GM21423 (cell line): ENCODE results near the gene GLB1L.
"Not testable (repeated sequence)": the region's sequence is repeated elsewhere in the genome, so short reads cannot be mapped to it uniquely, and the experiment has no call there.

Experiments
- ATAC-seq: cut with Tn5 transposase; IDR thresholded peaks from one replicate; pipeline ENCODE4 v1.9.1; 2021; ENCODE audit warnings: mild to moderate bottlenecking, moderate library complexity; ENCODE audit not compliant: unreplicated experiment

GLB1L gene

DNA sequence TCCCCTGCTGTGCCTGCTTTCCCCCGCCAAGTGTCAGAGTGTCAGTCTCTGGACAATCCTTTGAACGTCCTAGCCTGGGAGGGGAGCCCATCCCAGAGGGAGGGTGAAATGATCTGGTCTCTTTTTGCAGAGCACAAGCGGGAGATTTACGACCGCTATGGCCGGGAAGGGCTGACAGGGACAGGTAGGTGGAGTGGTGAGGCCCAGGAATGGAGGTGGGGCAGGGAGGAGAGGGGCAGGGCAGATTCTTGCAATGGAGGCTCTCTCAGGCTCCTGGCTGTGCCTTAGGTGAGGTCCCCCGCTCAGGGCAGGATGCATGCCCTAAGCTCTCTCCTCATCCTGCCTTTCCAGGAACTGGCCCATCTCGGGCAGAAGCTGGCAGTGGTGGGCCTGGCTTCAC is 36.3 kb upstream of the GLB1L start:
- ATAC-seq: no peak

DNA sequence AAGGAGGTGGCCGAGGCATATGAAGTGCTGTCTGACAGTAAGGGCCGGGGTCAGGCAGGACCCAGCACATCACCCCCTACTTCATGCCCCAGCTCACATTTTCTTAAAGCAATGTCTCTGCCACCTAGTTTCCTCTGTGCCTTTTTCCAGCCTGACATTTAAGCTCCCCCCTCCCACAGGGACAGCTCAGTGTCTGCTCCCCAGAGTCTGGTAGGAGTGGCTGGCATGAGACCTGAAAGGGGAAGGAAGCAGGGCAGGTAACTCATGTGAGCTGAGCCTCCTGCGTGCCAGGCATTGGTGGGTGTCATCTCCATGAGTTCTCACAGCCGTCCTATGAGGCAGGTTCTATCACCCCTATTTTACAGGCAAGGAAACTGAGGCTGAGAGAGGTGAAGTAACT is 35.4 kb upstream of the GLB1L start:
- ATAC-seq: no peak

DNA sequence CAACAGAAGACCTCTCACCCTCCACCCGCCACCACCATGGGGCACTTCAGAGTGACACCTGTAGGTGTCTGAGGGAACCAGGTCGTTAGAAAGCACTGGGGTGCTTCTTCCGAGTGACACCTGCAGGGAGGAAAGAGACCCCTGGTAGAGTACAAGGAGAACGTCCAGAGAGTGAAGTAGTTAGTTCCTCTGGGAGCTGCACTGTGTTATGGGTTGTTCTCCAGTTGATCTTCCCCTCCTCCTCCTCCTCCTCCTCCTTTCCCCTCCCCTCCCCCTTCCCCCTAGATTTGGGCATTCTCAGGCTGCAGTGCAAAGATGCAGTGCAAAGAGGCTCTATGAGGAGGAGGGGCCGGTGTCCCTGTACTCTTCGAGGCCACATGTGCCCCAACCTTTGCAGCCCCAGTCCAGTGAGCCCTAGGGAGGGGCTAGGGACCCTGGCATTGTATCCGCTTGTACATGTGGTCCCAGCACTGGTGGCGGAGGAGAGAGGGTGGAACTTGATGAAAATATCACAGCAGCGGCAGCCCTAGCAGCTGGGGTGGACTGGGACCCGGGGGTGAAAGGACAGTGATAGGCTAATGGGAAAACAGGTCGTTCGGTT is 34.8 kb upstream of the GLB1L start:
- ATAC-seq: no peak

DNA sequence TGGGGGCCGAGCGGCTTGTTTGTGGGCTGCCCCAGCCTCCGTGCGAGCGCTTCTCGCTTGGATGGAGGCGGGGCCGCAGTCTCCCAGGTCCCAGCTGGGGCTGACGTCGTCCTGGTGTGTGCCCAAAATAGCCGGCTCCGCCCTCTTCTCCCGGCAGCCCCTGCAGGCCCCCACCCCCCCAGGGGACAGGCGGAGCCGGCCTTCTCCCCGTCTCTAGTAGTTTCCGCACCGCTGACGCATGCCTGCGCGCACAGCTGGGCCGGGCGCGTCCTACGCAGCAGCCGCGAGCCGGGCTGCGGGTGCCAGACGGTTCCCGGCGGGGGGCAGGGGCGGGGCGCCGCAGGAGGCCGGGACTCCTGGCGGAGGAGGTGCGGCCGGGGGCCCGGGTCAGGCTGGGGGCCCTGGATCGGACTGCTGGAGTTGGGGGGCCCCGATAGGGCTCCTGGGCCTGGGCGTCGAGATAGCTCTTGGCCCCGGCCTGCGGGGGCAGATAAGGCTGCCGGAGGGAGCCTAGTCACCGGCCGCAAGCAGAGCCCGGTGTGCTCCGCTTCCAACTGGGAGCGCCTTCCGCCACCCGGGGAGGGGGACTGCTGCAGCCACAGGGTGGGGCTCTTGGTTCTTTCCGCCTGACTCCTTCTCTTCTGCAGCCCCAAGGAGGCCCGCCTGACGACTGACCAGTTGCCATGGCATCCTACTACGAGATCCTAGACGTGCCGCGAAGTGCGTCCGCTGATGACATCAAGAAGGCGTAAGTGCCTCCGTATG is 34.1 kb upstream of the GLB1L start, which contains the start of gene DNAJB2:
Gene DNAJB2 (plus strand): TSS at position 216 of the 765 bp plus-strand sequence. CDS start 468 bp downstream, at position 684.
- ATAC-seq: peak; percentile 86

DNA sequence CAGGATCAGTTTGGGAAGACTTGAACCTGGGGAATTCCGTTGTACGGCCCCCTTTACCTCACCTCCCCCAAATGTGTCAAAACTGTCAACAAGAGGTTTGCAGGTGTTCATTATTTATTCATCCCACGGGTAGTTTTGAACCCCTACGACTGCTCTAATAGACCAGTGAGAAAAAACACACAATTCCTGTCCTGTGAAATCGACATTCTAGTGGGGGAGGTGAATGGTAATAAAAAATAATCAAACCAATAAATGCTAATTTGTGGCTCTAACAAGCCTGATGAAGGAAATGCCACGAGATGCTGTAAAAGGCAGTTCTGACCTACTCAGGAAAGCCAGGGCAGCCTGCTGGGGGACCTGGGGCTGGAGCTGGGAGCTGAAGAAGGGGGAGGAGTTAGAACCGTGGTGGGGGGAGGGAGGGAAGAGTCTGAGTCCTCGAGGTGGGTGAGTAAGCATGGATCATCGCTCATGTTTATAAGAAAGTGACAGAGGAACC is 33.5 kb upstream of the GLB1L start:
- no peak for ATAC-seq

DNA sequence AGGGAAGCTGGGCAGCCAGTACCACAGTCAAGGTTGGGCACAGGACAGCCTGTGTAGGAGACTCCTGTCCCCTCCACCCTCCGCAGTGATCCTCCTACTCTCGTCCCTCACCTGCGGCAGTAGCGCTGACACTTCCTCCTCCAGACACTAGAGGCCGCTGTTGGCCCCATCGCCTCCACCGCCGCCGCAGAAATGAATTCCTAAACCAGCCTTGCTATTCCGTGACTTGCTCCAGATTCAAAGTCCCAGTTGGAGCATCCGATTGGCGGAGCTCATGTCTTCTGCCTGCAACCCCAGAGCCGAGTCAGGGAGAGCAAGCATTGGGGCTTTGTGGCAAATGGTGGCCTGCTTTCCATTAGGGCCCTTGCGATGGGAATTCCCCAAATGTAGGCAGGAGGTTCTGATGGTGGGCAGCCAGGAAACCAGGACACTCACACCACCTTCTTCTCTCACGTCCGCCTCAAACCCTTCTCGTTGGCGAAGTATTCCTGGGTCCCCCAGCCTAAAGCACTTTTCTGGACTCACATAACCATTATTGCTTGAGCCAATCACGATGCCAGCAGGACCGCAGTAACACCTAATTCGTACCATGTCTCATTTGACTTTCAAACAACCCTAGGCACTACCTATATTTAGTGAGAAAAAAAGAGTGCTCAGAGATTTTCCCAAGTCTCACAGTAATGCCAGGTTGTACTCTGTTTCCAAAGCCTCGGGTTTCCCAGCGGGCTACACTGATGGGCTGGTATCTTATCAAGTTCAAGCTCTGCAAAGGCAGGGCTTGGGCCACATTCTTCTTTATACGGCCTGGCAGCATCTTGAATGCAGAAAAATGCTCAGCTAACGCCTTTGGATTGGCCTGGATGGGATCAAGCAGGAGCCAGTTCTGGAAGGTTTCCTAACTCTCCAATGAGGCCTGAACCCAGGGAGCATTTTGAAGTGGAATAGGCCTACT is 32.7 kb upstream of the GLB1L start:
- ATAC-seq: peak; percentile 19

DNA sequence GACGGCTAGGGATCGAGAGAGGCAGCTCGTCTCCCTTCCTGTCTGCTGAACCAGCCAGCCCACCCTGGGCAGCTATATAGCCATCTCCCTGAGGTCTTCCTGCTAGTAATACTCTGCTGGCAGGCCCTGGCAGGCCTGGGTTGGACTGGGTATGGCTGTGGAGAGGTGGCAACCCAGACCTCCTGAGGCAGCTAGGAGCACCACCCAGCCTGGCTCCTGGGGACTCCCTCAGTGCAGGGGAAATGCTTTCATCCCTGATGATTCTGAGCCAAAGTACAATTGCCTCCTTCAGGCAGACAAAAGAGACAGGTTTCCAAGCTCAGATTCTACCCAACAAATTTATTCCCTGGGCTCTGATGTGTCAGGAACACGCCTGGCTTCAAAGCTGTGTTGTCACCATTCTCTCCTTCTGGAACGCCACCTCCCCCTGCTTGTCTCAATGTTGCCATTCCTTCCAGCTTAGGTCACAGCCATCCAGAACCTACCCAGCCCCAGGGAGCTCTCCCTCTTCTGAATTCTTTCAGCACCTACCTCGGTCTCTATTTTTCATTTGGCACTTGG is 29.2 kb upstream of the GLB1L start:
- no peak for ATAC-seq

DNA sequence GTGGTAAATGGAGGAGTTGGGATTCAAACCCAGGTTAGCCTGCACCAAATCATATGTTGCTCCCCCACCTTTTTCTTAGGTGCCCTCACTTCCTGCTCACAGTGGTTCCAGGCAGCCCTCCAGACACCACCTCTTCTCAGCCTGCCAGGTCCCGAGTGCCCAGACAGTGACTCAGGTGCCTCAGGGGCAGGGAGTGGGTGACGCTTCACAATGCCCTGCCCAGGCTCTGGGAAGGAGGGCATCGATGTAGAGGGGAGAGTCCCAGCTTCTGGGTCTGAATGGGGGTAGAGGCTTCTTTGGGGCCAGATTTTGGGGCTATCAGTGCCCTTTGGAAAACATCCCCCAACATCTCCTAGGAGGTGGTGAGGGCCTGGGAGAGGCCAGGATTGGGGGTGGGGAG is 28.7 kb upstream of the GLB1L start:
- no peak for ATAC-seq

DNA sequence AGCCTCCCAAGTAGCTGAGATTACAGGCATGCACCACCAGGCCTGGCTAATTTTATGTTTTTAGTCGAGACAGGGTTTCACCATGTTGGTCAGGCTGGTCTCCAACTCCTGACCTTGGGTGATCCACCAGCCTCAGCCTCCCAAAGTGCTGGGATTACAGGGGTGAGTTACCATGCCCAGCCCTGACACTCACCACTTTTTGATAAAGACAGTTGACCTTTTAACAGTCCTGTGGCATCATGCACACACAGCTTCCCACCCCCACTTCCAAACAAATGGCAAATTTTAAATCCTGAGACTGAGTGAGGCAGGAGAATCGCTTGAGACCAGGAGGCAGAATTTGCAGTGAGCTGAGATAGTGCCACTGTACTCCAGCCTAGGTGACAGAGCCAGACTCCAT is 27.8 kb upstream of the GLB1L start:
- ATAC-seq: no peak

DNA sequence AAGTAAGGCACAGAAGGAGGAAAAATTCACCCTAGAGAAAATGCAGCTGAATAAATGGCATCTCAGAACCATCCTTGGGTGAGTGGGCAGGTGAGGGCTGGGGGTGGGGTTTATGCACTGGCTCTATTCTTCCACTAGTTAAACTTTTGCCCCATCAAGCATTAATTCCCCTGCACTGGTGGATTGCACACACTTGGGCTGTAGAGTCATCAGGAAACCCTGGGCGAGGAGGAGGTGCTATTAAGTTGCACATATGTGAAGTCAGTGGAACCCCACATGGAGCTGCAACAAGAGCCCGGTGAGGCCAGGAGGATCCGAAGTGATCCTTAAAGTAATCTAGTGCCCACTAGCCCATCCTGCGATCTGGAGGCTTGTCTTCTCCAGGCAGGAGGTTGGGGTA is 27.1 kb upstream of the GLB1L start:
- ATAC-seq: no peak

DNA sequence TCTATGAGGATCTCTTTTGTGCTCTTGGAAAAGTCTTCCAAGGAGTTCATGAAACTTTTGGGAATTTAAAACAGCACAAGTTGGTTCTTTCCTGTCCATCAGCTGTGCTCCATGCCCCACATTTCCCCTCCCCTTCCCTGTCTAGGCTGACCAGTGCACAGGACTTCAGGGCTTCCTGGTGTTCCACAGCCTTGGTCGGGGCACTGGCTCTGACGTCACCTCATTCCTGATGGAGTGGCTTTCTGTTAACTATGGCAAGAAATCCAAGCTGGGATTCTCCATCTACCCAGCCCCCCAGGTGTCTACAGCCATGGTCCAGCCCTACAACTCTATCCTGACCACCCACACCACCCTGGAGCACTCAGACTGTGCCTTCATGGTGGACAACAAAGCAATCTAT is 25.8 kb upstream of the GLB1L start:
- ATAC-seq: no peak

DNA sequence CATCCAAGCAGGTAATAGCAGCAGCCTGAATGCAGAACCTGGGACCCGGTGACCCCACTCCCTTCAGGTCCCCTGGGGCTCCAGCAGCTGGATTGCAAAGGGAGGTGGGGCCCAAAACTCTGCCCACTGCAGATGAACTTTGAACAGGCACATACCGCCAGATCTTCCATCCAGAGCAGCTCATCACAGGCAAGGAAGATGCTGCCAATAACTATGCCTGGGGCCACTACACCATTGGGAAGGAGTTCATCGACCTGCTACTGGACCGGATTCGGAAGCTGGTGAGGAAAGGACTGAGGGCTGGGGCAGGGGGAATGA is 24.8 kb upstream of the GLB1L start:
- ATAC-seq: no peak

DNA sequence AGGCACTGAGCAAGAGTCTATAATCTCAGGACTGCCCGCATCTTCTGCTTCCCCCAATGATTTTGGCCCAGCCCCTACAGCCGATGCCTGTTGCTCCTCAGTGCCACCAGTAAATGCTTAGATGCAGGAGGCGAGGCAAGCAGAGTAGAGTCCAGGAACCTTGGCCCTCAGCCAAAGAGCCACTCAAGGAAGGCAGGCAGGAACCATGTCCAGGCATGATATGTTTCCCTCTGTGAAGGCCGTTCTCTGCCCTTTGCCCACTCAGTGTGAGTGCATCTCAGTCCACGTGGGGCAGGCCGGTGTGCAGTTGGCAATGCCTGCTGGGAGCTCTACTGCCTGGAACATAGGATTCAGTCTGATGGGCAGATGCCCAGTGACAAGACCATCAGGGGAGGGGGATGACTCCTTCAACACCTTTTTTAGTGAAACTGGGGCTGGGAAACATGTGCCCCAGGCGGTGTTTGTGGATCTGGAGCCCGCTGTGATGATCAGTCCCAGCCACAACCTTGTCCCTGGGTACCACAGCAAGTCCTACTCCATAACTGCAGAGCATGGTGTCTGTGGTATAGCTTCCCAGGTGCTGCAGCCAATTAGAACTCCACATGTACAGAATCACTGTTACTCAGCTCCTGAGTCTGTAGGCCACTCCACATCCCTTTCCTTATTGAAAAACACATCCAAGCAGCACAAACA is 24.3 kb upstream of the GLB1L start:
- ATAC-seq: no peak

DNA sequence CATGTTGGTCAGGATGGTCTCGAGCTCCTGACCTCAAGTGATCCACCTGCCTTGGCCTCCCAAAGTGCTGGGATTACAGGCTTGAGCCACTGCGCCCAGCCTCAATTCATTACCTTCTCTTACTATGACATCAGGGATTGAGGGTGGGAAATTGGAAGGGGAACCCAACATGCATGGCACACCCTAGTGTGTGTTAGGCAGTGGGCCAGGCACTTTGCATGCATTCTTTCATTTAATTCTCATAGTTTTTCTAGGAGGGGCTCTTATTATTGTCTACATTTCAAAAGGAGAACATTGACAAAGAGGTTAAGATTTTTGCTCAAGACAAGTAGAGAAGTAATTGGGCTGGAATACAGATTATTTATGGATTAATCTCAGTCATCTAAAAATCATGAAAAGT is 23.1 kb upstream of the GLB1L start:
- ATAC-seq: no peak

DNA sequence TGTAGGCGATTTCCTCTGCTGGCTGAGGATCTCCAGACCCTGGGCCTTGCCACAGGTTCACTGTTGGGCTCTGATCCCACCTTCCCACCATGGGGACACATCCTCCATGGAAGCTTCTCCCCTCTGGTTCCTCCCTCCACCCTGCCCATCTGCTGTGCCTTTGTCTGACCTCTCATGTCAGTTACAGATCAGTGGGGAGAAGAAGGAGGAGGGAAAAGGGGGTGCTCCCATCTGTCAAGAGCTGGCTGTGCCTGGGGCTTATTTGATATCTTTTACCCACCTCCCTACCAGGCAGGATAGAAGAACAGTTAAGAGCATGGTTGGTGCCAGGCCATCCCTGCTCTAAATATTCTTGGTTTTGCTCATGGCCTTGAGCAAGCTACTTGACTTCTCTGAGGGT is 21.6 kb upstream of the GLB1L start:
- ATAC-seq: no peak

DNA sequence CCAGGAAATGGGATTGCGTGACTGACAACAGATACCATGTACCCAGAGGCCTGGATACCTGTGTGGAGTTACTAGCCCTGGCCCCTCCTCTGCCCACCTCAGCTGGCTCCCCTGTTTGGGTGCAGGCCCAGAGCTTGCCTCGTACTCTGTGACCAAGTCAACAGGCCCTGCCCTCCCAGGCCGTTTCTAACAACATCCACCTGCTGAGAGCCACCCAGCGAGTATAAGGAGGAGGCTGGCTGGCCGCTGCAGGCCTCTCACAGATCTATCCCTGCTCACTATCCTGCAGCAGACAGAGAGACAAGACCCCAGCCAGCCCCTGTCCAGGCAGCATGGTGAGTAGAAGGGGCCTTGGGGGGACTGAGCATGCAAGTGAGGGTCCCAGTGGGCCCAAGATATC is 21.0 kb upstream of the GLB1L start:
- ATAC-seq: no peak

DNA sequence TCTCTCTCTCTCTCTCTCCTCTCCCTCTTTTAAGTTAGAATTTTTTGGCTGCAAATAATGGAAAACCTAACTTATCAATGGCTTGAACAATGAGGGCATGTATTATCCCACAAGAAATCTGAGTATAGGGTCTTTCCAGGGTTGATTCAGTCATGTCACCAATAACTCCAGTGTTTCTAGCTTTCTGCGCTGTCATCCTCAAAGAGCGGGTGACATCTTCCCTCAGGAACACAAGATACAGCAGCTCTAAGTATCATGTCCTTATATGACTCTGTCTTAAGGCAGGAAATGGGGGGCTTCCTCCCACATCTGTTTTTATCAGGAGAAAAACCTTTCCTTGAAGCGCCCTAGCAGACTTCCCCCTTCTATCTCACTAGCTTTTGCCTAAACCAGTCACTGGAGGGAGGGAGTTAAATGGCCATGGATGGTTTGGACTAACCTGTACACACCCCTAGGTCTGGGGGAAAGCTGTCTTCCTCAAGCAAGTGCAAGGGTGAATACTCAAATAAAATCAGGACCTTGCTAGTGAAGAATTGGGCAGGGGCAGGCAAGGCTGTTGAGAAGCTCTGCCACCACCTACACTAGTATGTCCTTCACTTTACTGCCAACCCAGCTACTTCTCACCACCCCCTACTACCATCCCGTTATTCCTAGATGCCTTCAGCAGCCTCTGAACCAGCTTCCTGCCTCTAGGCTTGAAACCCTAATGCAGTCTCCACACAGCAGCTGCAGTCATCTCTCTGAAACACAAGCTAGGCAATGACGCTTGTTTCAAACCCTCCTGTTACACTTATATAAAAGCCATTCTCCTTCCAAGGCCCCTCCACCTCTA is 16.0 kb upstream of the GLB1L start:
- ATAC-seq: no peak

DNA sequence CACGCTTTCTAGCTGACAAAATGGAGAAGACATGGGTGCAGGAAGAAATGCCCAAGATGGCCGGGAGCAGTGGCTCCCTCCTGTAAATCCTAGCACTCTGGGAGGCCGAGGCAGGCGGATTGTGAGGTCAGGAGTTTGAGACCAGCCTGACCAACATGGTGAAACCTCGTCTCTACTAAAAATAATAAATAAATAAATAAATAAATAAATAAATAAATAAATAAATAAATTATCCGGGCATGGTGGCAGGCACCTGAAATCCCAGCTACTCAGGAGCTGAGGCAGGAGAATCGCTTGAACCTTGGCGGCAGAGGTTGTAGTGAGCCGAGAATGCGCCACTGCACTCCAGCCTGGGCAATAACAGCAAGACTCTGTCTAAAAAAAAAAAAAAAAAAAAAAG is 13.7 kb upstream of the GLB1L start:
- ATAC-seq: not testable (repeated sequence)

DNA sequence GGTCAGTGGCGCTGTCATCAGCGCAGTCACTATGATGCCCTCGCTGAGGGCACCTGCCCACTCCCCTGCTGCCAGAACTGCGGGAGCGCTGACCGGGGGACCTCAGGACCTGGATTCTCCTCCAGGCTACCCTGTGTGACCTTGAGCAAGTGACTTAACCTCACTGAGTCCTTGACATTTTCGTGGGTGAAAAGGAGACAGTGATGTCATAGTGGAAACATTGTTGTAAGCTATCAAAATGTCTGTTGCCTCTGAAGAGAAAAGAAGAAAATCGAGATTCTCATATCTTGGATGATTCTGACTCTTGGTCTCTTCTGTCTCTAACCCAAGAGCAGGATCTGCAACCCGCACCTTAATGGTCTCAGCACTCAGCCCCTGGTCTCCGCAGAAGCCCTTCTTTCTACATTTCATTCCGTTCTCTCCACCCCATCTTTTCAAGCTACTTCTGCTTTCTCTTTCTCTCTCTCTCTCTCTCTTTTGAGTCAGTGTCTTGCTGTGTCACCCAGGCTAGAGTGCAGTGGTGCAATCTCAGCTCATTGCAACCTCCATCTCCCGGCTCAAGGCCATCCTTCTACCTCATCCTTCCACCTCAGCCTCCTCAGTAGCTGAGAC is 9.5 kb upstream of the GLB1L start:
- ATAC-seq: peak; percentile 28
